HG03139 (cell line): ENCODE measurements around the gene ELOVL2.
"Not testable (repeated sequence)": the region's sequence is repeated elsewhere in the genome, so short reads cannot be mapped to it uniquely, and the experiment has no call there.

Experiments used
- ATAC-seq: cut with Tn5 transposase; IDR thresholded peaks from one replicate; pipeline ENCODE4 v1.9.1; 2021; ENCODE audit not compliant: unreplicated experiment

Gene ELOVL2

GRCh38 chr6:11043961-11044711, at the start of gene ELOVL2:
Gene ELOVL2 (minus strand): TSS chr6:11044305. CDS start chr6:11044230, 75 bp downstream.
- ATAC-seq: no peak

- ATAC-seq: peak; percentile 11
Observed at GRCh38 chr6:11093376-11093625, 49.2 kb upstream of the ELOVL2 start.

- ATAC-seq: peak; percentile 35
Observed at GRCh38 chr6:11092668-11093375, 48.7 kb upstream of the ELOVL2 start.

GRCh38 chr6:11091141-11091540, 47.0 kb upstream of the ELOVL2 start:
- not testable (repeated sequence) for ATAC-seq

GRCh38 chr6:11089695-11090094, 45.6 kb upstream of the ELOVL2 start:
- ATAC-seq: no peak

GRCh38 chr6:11087141-11087812, 43.2 kb upstream of the ELOVL2 start:
- not testable (repeated sequence) for ATAC-seq

- ATAC-seq: no peak
Observed at GRCh38 chr6:11085758-11086435, 41.8 kb upstream of the ELOVL2 start.

- ATAC-seq: no peak
Observed at GRCh38 chr6:11083956-11084355, 39.9 kb upstream of the ELOVL2 start.

GRCh38 chr6:11083491-11083890, 39.4 kb upstream of the ELOVL2 start:
- no peak for ATAC-seq

GRCh38 chr6:11080296-11080695, 36.2 kb upstream of the ELOVL2 start:
- no peak for ATAC-seq

- ATAC-seq: no peak
Observed at GRCh38 chr6:11078266-11078665, 34.2 kb upstream of the ELOVL2 start.

- ATAC-seq: no peak
Observed at GRCh38 chr6:11076540-11076939, 32.4 kb upstream of the ELOVL2 start.

- ATAC-seq: no peak
Observed at GRCh38 chr6:11072101-11072500, 28.0 kb upstream of the ELOVL2 start.

GRCh38 chr6:11069760-11070159, 25.7 kb upstream of the ELOVL2 start:
- ATAC-seq: no peak

GRCh38 chr6:11067348-11067747, 23.2 kb upstream of the ELOVL2 start:
- no peak for ATAC-seq

- no peak for ATAC-seq
Observed at GRCh38 chr6:11066505-11067347, 22.6 kb upstream of the ELOVL2 start.

- ATAC-seq: no peak
Observed at GRCh38 chr6:11065436-11066202, 21.5 kb upstream of the ELOVL2 start.

GRCh38 chr6:11064836-11065235, 20.7 kb upstream of the ELOVL2 start:
- ATAC-seq: no peak

GRCh38 chr6:11062715-11063114, 18.6 kb upstream of the ELOVL2 start:
- ATAC-seq: no peak

GRCh38 chr6:11062083-11062482, 18.0 kb upstream of the ELOVL2 start:
- ATAC-seq: no peak
